CD8-positive, alpha-beta memory T cell (primary cell): ENCODE data around the gene SPECC1. TPM values are rescaled to one million over a fixed set of nuclear protein-coding genes. Genes with fewer than 3 reads are reported as not detected.
"Not testable (repeated sequence)": the region's sequence is repeated elsewhere in the genome, so short reads cannot be mapped to it uniquely, and the experiment has no call there.

Experiments
- CTCF ChIA-PET: fragments of 350-600 bp; sonication (Branson Sonifier 250); formaldehyde crosslinking; loops from one replicate; lab custom pipeline; 2021; ENCODE audit warnings: antibody characterized with exemption; lab: Charles Lee
- POLR2A ChIA-PET: fragments of 350-600 bp; sonication (Branson Sonifier 250); formaldehyde crosslinking; loops from one replicate; lab custom pipeline; 2021; ENCODE audit warnings: antibody characterized with exemption; lab: Charles Lee
- DNase-seq, 5 donors: peaks; one replicate each; pipeline versions ENCODE4 v3.0.0 to v3.0.0-alpha.2; 2020 to 2022; ENCODE audit warnings: mixed read lengths in 1 of 5
- H3K27ac ChIP-seq: one replicate; pipeline ENCODE4 v1.7.0; 2013; ENCODE audit warnings: low read depth, mild to moderate bottlenecking, low read length, moderate library complexity
- H3K27me3 ChIP-seq: 2 replicates; pipeline ENCODE4 v1.7.0; 2013; ENCODE audit warnings: low read length, mild to moderate bottlenecking; ENCODE audit not compliant: insufficient read depth, poor library complexity, severe bottlenecking
- H3K36me3 ChIP-seq: 2 replicates; pipeline ENCODE4 v1.7.0; 2013; ENCODE audit warnings: mild to moderate bottlenecking, low read length, moderate library complexity; ENCODE audit not compliant: insufficient read depth
- H3K4me1 ChIP-seq: 2 replicates; pipeline ENCODE4 v1.7.0; 2013; ENCODE audit warnings: mild to moderate bottlenecking, low read length, moderate library complexity; ENCODE audit not compliant: insufficient read depth
- H3K4me3 ChIP-seq: 2 replicates; pipeline ENCODE4 v1.7.0; 2013; ENCODE audit warnings: mild to moderate bottlenecking, low read length
- H3K9me3 ChIP-seq: 2 replicates; pipeline ENCODE4 v1.7.0; 2013; ENCODE audit warnings: mild to moderate bottlenecking, low read length
- H3K27ac Mint-ChIP-seq, 8 donors: one replicate each; pipeline ENCODE4 v1.8.0; 2020 to 2021; ENCODE audit warnings: mixed read lengths in 8 of 8, mild to moderate bottlenecking in 6 of 8, inconsistent platforms in 3 of 8, moderate library complexity in 3 of 8
- H3K27me3 Mint-ChIP-seq, 2 donors: one replicate each; pipeline ENCODE4 v1.8.0; 2020 to 2021; ENCODE audit warnings: mixed read lengths in 2 of 2, mild to moderate bottlenecking in 1 of 2, moderate library complexity in 1 of 2
- H3K36me3 Mint-ChIP-seq, 3 donors: one replicate each; pipeline ENCODE4 v1.8.0; 2020 to 2021; ENCODE audit warnings: mixed read lengths in 3 of 3, inconsistent platforms in 1 of 3, mild to moderate bottlenecking in 1 of 3
- H3K4me1 Mint-ChIP-seq, 3 donors: one replicate each; pipeline ENCODE4 v1.8.0; 2020 to 2021; ENCODE audit warnings: mixed read lengths in 3 of 3, inconsistent platforms in 1 of 3, mild to moderate bottlenecking in 1 of 3
- H3K4me3 Mint-ChIP-seq, 7 donors: one replicate each; pipeline ENCODE4 v1.8.0; 2020 to 2021; ENCODE audit warnings: mixed read lengths in 7 of 7, mild to moderate bottlenecking in 6 of 7, moderate library complexity in 4 of 7, inconsistent platforms in 2 of 7
- H3K9me3 Mint-ChIP-seq, 5 donors: one replicate each; pipeline ENCODE4 v1.8.0; 2020 to 2022; ENCODE audit warnings: mixed read lengths in 5 of 5, mild to moderate bottlenecking in 3 of 5, moderate library complexity in 2 of 5, inconsistent platforms in 1 of 5
- polyA plus RNA-seq: library from polyadenylated mRNA; unstranded; fragments of 300-500 nt; fragmentation: Illumina TruSeq; gene quantifications from one replicate; pipeline ENCODE4 v1.2.3, GENCODE V29; 2021
- total RNA-seq, 2 experiments: library from RNA; stranded (reverse); gene quantifications; one replicate each; pipeline ENCODE4 v1.2.3, GENCODE V29; 2021

Gene SPECC1
- total and polyA plus RNA-seq, 3 experiments from 2014 or later: 12.5 to 15.9 (median 13.4) TPM

DNA sequence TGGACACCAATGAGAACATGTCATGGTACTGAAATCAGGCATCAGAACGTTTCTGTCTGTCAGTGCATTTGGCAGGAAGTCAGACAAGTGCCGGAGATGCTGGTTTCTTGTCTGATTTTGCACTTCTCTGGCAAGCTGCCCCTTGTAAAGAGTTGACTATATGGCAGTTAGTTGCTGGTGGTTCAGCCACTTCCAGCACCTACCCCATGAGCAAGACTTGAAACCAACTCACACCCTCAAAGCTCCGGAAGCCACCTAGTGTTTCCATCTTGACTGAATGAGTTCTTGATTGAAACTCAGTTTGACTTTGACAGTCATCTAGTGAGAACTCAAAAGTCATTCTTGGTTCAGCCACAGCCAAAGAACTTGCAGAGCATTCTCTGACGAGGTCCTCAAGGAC, 225.1 kb downstream of the SPECC1 start:
- H3K27ac ChIP-seq: no peak overlapping the region
- H3K36me3 ChIP-seq: no peaks in the 10 kb centered on the region
- H3K4me3 ChIP-seq: peak overlapping the region; percentile 5
- no peaks in the 10 kb centered on the region for H3K27me3 ChIP-seq
- no peaks in the 10 kb centered on the region for H3K9me3 ChIP-seq
- ChIA-PET POLR2A (no interaction called here), CTCF (interaction anchor here (1.2 to 1.8 kb wide), 2 partner anchors 12 to 112 kb away, joined by 3 to 5 read pairs; no protein-coding TSS in a partner anchor)
- H3K4me1 Mint-ChIP-seq: peaks cover 11 to 35% (median 16%) of the 10 kb centered on the region in 3 donors
- H3K9me3 Mint-ChIP-seq: no peaks in the 10 kb centered on the region
- peak overlapping the region; percentile 2 to 81 (median 74) for H3K27ac Mint-ChIP-seq
- peak overlapping the region in 5 of 7 donors; percentile 2 to 48 (median 19) for H3K4me3 Mint-ChIP-seq
- H3K36me3 Mint-ChIP-seq: peaks cover 0 to 18% (median 13%) of the 10 kb centered on the region in 3 donors
- H3K4me1 ChIP-seq: peaks cover 18% of the 10 kb centered on the region
- peak in 4 of 5 donors; percentile 6 to 62 (median 40) for DNase-seq
- peaks cover 0 to 1% of the 10 kb centered on the region in 2 donors for H3K27me3 Mint-ChIP-seq

DNA sequence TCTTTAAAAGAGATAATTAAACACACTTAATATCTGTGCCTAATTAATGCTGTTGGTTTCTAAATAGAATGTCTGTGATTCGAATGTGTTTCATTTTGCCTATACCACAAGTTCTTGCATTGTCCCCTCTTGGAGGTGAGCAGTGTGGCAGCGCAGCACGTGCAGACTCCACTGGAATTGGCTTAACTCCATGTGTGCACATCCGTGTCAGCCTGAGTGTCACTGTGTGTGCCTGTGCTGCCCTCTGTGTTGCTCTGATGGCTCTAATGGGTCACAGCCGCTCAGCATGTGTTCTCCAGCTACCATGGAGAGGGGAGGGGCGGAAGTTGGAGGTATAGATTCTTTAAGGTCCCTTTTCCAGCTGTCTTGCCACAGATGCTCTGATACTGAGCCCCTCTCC, 226.6 kb downstream of the SPECC1 start:
- no peaks in the 10 kb centered on the region for H3K27me3 ChIP-seq
- peaks cover 11 to 35% (median 16%) of the 10 kb centered on the region in 3 donors for H3K4me1 Mint-ChIP-seq
- ChIA-PET POLR2A (no interaction called here), CTCF (interaction anchor here (1.0 to 1.4 kb wide), 4 partner anchors 9 to 243 kb away, joined by 3 to 8 read pairs (median 4); no protein-coding TSS in a partner anchor)
- H3K36me3 Mint-ChIP-seq: peaks cover 0 to 18% (median 13%) of the 10 kb centered on the region in 3 donors
- H3K27ac ChIP-seq: no peak overlapping the region
- H3K4me3 Mint-ChIP-seq: peak overlapping the region in 1 of 7 donors; percentile 52
- H3K4me1 ChIP-seq: peaks cover 18% of the 10 kb centered on the region
- H3K27ac Mint-ChIP-seq: no peak overlapping the region
- no peak for DNase-seq
- no peak overlapping the region for H3K4me3 ChIP-seq
- H3K27me3 Mint-ChIP-seq: peaks cover 0 to 1% of the 10 kb centered on the region in 2 donors
- no peaks in the 10 kb centered on the region for H3K9me3 ChIP-seq
- no peaks in the 10 kb centered on the region for H3K36me3 ChIP-seq
- no peaks in the 10 kb centered on the region for H3K9me3 Mint-ChIP-seq

DNA sequence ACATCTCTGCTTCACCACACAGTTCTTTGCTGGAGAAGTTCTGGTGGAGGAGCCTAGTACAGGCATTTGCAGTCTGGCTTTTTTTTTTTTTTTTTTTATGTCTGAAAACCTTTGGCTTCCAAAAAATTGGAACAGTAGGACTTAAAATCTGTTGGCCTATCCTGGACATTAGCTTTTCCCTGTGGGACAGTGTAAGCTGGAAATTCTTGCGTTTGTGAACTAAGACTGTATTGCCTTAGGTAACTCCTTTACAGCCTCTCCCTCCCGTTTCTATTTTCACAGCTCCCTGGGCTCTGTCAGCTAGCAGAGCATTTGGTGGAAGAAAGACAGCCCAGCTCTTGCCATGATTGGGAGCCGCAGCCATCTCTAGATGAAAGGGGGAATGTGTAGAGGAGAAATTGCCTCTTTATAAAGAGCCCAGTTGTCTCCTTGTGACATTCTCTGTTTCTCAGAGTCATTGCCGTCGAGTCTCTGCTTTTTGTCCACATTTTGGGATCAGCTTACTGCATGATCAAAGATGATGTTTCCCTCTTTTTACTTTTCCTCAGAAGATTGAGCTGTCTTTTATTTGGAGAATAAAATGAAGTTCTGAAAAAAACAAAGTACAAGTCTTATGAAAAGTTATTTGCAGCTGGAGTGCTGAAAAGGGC, 227.5 kb downstream of the SPECC1 start:
- POLR2A ChIA-PET: no interaction called here
- peak overlapping the region in 1 of 8 donors; percentile 16 for H3K27ac Mint-ChIP-seq

DNA sequence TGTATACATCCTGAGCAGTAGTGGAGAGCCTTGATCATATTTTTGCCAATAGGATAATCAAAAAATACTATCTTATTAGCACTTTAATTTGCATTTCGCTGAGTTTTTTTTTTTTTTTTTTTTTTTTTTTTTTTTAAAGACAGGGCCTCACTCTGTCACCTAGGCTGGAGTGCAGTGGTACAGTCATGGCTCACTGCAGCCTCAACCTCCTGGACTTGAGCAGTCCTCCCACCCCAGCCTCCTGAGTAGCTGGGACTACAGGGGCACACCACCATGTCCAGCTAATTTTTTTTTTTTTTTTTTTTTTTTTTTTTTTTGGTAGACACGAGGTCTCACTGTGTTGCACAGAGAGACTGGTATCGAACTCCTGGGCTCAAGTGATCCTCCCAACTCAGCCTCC, 230.6 kb downstream of the SPECC1 start:
- H3K36me3 Mint-ChIP-seq, H3K9me3 Mint-ChIP-seq, H3K36me3 ChIP-seq, H3K27me3 ChIP-seq, POLR2A ChIA-PET, DNase-seq, H3K4me3 Mint-ChIP-seq, CTCF ChIA-PET, H3K27ac ChIP-seq, H3K9me3 ChIP-seq, H3K27me3 Mint-ChIP-seq, H3K4me1 ChIP-seq, H3K4me3 ChIP-seq: not testable (repeated sequence)
- peak overlapping the region in 1 of 8 donors; percentile 60 for H3K27ac Mint-ChIP-seq
- peaks cover under 1 to 21% (median 4%) of the 10 kb centered on the region in 3 donors for H3K4me1 Mint-ChIP-seq

More for the DNA sequence above, 227.5 kb downstream of the SPECC1 start:
- Histone ChIP-seq H3K4me1 (peaks cover 18% of the 10 kb centered on the region), H3K4me3 (no peak overlapping the region), H3K36me3 (no peaks in the 10 kb centered on the region), H3K9me3 (no peaks in the 10 kb centered on the region), H3K27me3 (no peaks in the 10 kb centered on the region), H3K27ac (no peak overlapping the region)
- CTCF ChIA-PET: interaction anchor here (0.6 to 1.4 kb wide), 3 partner anchors 10 to 110 kb away, joined by 4 to 8 read pairs (median 5); no protein-coding TSS in a partner anchor
- H3K36me3 Mint-ChIP-seq: peaks cover 0 to 15% (median 13%) of the 10 kb centered on the region in 3 donors
- peaks cover 11 to 35% (median 16%) of the 10 kb centered on the region in 3 donors for H3K4me1 Mint-ChIP-seq
- no peak for DNase-seq
- peaks cover 0 to 2% of the 10 kb centered on the region in 2 donors for H3K27me3 Mint-ChIP-seq
- H3K9me3 Mint-ChIP-seq: no peaks in the 10 kb centered on the region
- H3K4me3 Mint-ChIP-seq: no peak overlapping the region

DNA sequence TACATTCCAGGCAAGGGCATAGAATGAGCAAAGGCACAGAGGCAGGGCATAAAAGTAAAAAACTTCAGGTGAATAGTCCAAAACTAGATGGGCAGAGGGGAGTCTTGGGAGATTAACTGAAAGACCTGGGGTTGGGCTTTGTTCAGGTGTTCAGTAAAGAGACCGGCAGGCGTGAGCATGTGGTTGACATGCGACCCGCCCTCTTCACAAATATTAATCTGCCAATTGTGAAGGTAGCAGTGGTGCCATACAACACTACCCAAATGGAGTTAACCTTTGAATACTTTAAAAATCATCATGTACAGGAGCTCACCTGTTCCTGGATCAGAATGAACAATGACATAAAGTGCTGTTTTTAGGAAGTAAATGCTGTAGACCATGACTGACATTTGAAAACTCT, 232.7 kb downstream of the SPECC1 start:
- Mint-ChIP-seq H3K27ac (no peak overlapping the region), H3K27me3 (peaks cover 0 to 2% of the 10 kb centered on the region in 2 donors), H3K9me3 (no peaks in the 10 kb centered on the region), H3K4me1 (peaks cover 0 to 14% (median 6%) of the 10 kb centered on the region in 3 donors), H3K4me3 (no peak overlapping the region), H3K36me3 (peaks cover 4 to 10% (median 5%) of the 10 kb centered on the region in 3 donors)
- Histone ChIP-seq H3K36me3 (no peaks in the 10 kb centered on the region), H3K4me1 (peaks cover 18% of the 10 kb centered on the region), H3K9me3 (no peaks in the 10 kb centered on the region), H3K27me3 (no peaks in the 10 kb centered on the region), H3K4me3 (no peak overlapping the region), H3K27ac (no peak overlapping the region)
- ChIA-PET POLR2A (no interaction called here), CTCF (no interaction called here)
- DNase-seq: no peak

DNA sequence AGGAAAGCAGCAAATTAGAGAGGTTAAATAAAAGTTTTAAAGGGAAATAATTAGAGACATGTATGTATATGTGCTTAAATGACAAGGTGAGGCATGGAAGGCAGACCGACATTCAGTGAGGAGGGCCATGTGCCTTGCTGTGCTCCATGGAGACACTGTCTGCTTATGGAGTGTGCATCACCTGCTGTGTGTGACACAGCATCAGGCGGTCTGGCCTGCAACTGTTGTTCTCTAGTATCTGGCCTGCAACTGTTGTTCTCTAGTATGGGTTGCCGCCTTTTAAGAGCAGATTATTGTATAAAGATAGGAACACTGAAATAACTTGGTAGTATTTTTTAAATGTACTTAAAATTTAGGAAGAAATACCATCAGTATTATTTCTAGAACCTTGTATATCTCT, 233.1 kb downstream of the SPECC1 start:
- Mint-ChIP-seq H3K9me3 (no peaks in the 10 kb centered on the region), H3K4me3 (no peak overlapping the region), H3K4me1 (peaks cover 0 to 16% (median 8%) of the 10 kb centered on the region in 3 donors), H3K27ac (no peak overlapping the region), H3K36me3 (peaks cover 2 to 14% (median 3%) of the 10 kb centered on the region in 3 donors), H3K27me3 (peaks cover 0 to 2% of the 10 kb centered on the region in 2 donors)
- Histone ChIP-seq H3K27me3 (no peaks in the 10 kb centered on the region), H3K4me3 (no peak overlapping the region), H3K9me3 (no peaks in the 10 kb centered on the region), H3K36me3 (no peaks in the 10 kb centered on the region), H3K27ac (no peak overlapping the region), H3K4me1 (peaks cover 22% of the 10 kb centered on the region)
- CTCF ChIA-PET: no interaction called here
- POLR2A ChIA-PET: no interaction called here
- DNase-seq: no peak

DNA sequence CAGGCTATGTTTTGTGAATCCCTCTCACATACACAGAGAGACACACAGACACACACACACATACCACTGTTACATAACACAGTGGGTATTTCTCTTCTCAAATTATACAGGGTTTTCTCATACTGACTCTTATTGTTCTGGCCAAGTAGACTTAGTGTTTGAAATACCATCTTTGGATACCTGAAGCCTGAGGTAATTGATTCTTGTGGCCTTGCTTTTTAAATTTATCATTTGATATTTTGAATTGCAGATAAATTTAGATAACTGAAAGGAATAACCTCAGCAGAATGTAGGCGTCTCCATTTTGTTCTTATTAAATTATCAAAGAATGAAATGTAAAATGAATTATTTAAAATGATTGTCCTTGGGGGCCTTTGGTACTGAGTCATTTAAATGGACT, 234.4 kb downstream of the SPECC1 start:
- POLR2A ChIA-PET: no interaction called here
- no peak overlapping the region for H3K27ac Mint-ChIP-seq
- H3K9me3 Mint-ChIP-seq: peaks cover 0 to 2% (median 0%) of the 10 kb centered on the region in 5 donors
- no peak overlapping the region for H3K27ac ChIP-seq
- H3K4me3 ChIP-seq: no peak overlapping the region
- peaks cover 0 to 18% (median 8%) of the 10 kb centered on the region in 3 donors for H3K4me1 Mint-ChIP-seq
- peaks cover 31% of the 10 kb centered on the region for H3K4me1 ChIP-seq
- no peaks in the 10 kb centered on the region for H3K27me3 ChIP-seq
- H3K36me3 ChIP-seq: no peaks in the 10 kb centered on the region
- DNase-seq: no peak
- H3K36me3 Mint-ChIP-seq: peaks cover 2 to 24% (median 9%) of the 10 kb centered on the region in 3 donors
- no peaks in the 10 kb centered on the region for H3K9me3 ChIP-seq
- CTCF ChIA-PET: no interaction called here
- H3K4me3 Mint-ChIP-seq: no peak overlapping the region
- peaks cover 0 to 2% of the 10 kb centered on the region in 2 donors for H3K27me3 Mint-ChIP-seq

DNA sequence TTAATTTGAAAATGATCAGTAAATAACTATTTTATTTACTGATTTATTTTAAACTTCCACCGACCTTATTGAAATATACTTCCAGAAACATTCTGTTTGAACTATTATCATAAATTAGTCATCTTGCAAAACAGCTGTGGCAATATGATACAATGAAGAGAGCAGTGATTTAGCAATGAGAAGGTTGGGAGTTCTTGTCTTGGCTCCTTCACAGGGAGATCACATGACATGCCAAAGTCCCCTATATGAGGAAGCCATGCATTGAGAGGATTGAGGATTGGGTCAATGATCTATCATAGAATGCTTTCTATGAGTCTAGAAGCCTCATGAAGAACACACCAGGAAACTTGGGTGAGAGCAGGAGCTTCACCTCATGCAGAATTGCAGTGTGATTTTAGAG, 235.5 kb downstream of the SPECC1 start:
- H3K36me3 Mint-ChIP-seq: peaks cover 4 to 35% (median 12%) of the 10 kb centered on the region in 3 donors
- ChIA-PET CTCF (no interaction called here), POLR2A (no interaction called here)
- Histone ChIP-seq H3K4me3 (no peak overlapping the region), H3K36me3 (no peaks in the 10 kb centered on the region), H3K27me3 (no peaks in the 10 kb centered on the region), H3K27ac (no peak overlapping the region), H3K4me1 (peaks cover 34% of the 10 kb centered on the region), H3K9me3 (no peaks in the 10 kb centered on the region)
- peaks cover 0 to 20% (median 8%) of the 10 kb centered on the region in 3 donors for H3K4me1 Mint-ChIP-seq
- H3K4me3 Mint-ChIP-seq: no peak overlapping the region
- no peak for DNase-seq
- peaks cover 0 to 2% (median 2%) of the 10 kb centered on the region in 5 donors for H3K9me3 Mint-ChIP-seq
- peaks cover 0 to 2% of the 10 kb centered on the region in 2 donors for H3K27me3 Mint-ChIP-seq
- no peak overlapping the region for H3K27ac Mint-ChIP-seq
